Activated T-helper 1 cell treated with anti-CD3 and anti-CD28 coated beads, Interleukin-12 subunit alpha, Interleukin-12 subunit beta, Interleukin-2, Interleukin-4 antibody, amounts not matched to agents 30 ng/mL and 10 ng/mL and 1 ng/mL, durations not matched to agents 14 hours and 24 hours and 36 hours (primary cell): ENCODE measurements around the gene GRIN2A. TPM values are rescaled to one million over a fixed set of nuclear protein-coding genes. Genes with fewer than 3 reads are reported as not detected.

ENCODE experiments used
- DNase-seq: peaks from one replicate; pipeline ENCODE4 v3.0.0; 2021; ENCODE audit warnings: low spot score
- H3K27ac Mint-ChIP-seq: one replicate; pipeline ENCODE4 v1.8.0; 2021; ENCODE audit warnings: mild to moderate bottlenecking, mixed read lengths
- H3K27me3 Mint-ChIP-seq: one replicate; pipeline ENCODE4 v1.8.0; 2022; ENCODE audit warnings: mild to moderate bottlenecking, moderate library complexity, mixed read lengths; ENCODE audit not compliant: insufficient read depth
- H3K36me3 Mint-ChIP-seq: one replicate; pipeline ENCODE4 v1.8.0; 2021; ENCODE audit warnings: low read depth, mixed read lengths
- H3K4me1 Mint-ChIP-seq: one replicate; pipeline ENCODE4 v1.8.0; 2021; ENCODE audit warnings: low read depth, mixed read lengths
- H3K4me3 Mint-ChIP-seq: one replicate; pipeline ENCODE4 v1.8.0; 2021; ENCODE audit warnings: mild to moderate bottlenecking, moderate library complexity, mixed read lengths
- H3K9me3 Mint-ChIP-seq: one replicate; pipeline ENCODE4 v1.8.0; 2021; ENCODE audit warnings: mixed read lengths
- intact Hi-C: fragments of 100-400 bp; cut with micrococcal nuclease; formaldehyde crosslinking; loops from one replicate; pipeline ENCODE4 v1.15.1; 2024
- total RNA-seq: library from RNA; stranded (reverse); gene quantifications from 2 replicates; pipeline ENCODE4 v1.2.3, GENCODE V29; 2022

Gene GRIN2A
- total RNA-seq, 1 donor from 2014 or later = not detected

DNA sequence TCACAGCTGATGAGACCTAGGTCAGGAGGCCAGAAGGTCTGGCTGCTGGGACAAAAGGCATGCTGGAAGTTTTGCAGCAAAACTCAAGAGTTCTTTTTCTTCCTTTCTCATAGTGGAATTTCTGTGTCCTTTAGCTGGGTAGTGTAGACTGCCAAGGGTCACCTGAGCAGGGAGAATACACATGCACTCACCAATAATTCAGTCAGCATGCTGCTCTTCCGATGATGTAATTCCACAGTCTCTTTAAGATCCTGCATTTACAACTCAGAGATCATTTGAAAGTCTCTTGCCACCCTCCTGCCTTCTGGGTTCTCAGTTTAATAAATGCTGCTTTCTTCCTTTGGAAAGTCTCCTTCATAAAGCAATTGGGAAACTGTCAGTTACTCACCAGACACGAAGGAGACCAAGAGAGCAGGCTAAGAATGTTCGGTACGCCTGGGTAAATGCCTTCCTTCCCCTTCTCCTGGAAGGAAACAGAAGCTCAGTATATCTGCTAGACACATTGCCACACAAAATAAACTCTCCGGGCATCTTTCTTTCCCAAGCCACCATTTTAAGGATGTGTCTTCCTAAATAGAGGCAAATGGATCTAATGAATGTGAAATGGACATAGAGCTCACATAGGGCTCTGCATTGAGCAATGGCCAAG lies 473.1 kb downstream of the GRIN2A start:
- Mint-ChIP-seq H3K27ac (no peak overlapping the region), H3K4me1 (no peaks in the 10 kb centered on the region), H3K9me3 (no peaks in the 10 kb centered on the region), H3K4me3 (no peak overlapping the region), H3K36me3 (no peaks in the 10 kb centered on the region), H3K27me3 (peaks cover 3% of the 10 kb centered on the region)
- intact Hi-C loops = no loop called here
- DNase-seq = no peak

DNA sequence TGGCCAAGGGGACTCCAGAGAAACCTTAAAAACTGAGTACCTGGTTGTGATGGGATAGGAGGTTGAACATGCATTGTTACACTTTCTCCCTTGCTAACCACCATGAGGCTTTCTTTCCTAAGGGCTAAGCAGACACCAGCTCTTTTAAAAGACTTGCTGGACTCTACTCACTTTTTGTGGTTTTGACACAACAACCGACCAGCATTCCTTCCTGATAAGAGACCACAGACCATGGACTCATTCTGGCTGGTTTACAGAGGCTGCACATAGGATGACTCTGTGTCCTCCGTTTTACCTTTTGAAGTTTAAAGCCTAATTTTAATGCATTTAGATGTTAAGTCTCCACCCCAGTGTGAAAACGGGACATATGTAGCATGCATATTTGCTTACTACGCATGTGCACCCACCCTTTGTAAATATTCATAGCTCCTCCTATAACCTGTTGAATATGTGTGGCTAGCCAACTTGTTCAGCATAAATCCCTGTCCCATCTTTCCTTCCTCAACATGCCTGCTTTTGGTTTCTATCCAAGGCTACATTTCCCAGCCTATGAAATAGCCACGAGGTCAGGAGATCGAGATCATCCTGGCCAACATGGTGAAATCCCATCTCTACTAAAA lies 475.9 kb downstream of the GRIN2A start:
- no peak for DNase-seq
- no peak overlapping the region for H3K4me3 Mint-ChIP-seq
- no peaks in the 10 kb centered on the region for H3K36me3 Mint-ChIP-seq
- no peak overlapping the region for H3K27ac Mint-ChIP-seq
- H3K9me3 Mint-ChIP-seq = no peaks in the 10 kb centered on the region
- H3K27me3 Mint-ChIP-seq = peaks cover 3% of the 10 kb centered on the region
- intact Hi-C loops = no loop called here
- no peaks in the 10 kb centered on the region for H3K4me1 Mint-ChIP-seq

- Mint-ChIP-seq H3K4me3 (no peak overlapping the region), H3K9me3 (no peaks in the 10 kb centered on the region), H3K27ac (no peak overlapping the region), H3K27me3 (no peaks in the 10 kb centered on the region), H3K4me1 (no peaks in the 10 kb centered on the region), H3K36me3 (no peaks in the 10 kb centered on the region)
- intact Hi-C loops = no loop called here
- no peak for DNase-seq
Observed at GRCh38 chr16:9703731-9704130, 478.5 kb downstream of the GRIN2A start.

Other genes with a start within 250 kb of the GRIN2A start
- 25.9 and 28.7 TPM in 2 replicates for gene ATF7IP2, start 203.6 kb upstream of the GRIN2A start, total RNA-seq